Measurements from ENCODE around the gene EDEM2. TPM values are rescaled to one million over a fixed set of nuclear protein-coding genes. Genes with fewer than 3 reads are reported as not detected.
"Not testable (repeated sequence)": the region's sequence is repeated elsewhere in the genome, so short reads cannot be mapped to it uniquely, and the experiment has no call there.

EDEM2 gene
- total and polyA plus RNA-seq, 7 donors, result 5.0 to 20.4 (median 8.3) TPM

GRCh38 chr20:35191419-35192117 lies 44.4 kb upstream of the EDEM2 start:
- Histone ChIP-seq H3K4me1 (no peaks in the 10 kb centered on the region), H3K9me3 (peaks cover 4% of the 10 kb centered on the region), H3K4me3 (no peak overlapping the region), H3K27ac (no peak overlapping the region), H3K27me3 (ENCODE audit: insufficient read depth in 3 of 3, low read length in 2 of 3) (no peaks in the 10 kb centered on the region), H3K36me3 (ENCODE audit: insufficient read depth in 1 of 2, low read depth in 1 of 2) (no peaks in the 10 kb centered on the region)
- WGBS, 3 donors, result 86 to 92% (median 90%) methylated on average over 5 of the region's 5 CpGs
- intact Hi-C loops (cut with DNase I), result no loop called here
- ATAC-seq (no peak), DNase-seq (no peak)
- TF ChIP-seq CTCF (IDR thresholded peaks at IDR 0.05), result no peak

- H3K4me1 ChIP-seq, result no peaks in the 10 kb centered on the region
- no peak for ATAC-seq
- 93 to 99% (median 93%) methylated on average over 6 of the region's 6 CpGs for WGBS, 3 donors
- no peaks in the 10 kb centered on the region for H3K36me3 ChIP-seq (ENCODE audit: insufficient read depth in 1 of 2, low read depth in 1 of 2)
- DNase-seq, result no peak
- no peak for TF ChIP-seq CTCF (IDR thresholded peaks at IDR 0.05)
- H3K27ac ChIP-seq, result no peak overlapping the region
- no peaks in the 10 kb centered on the region for H3K27me3 ChIP-seq (ENCODE audit: insufficient read depth in 3 of 3, low read length in 2 of 3)
- H3K4me3 ChIP-seq, result no peak overlapping the region
- intact Hi-C loops (cut with DNase I), result no loop called here
- H3K9me3 ChIP-seq, result no peaks in the 10 kb centered on the region
Measured at GRCh38 chr20:35190556-35190955, 43.4 kb upstream of the EDEM2 start.

- H3K27ac ChIP-seq; H3K27me3 ChIP-seq (ENCODE audit: insufficient read depth in 3 of 3, low read length in 2 of 3); intact Hi-C loops (cut with DNase I); H3K4me1 ChIP-seq; H3K36me3 ChIP-seq (ENCODE audit: insufficient read depth in 1 of 2, low read depth in 1 of 2); ATAC-seq; H3K9me3 ChIP-seq; H3K4me3 ChIP-seq; DNase-seq: not testable (repeated sequence)
- 78 to 84% (median 80%) methylated on average over 8 of the region's 8 CpGs for WGBS, 3 donors
Measured at GRCh38 chr20:35189223-35189622, 42.1 kb upstream of the EDEM2 start.

- no peak for TF ChIP-seq CTCF (IDR thresholded peaks at IDR 0.05)
- H3K27ac ChIP-seq, result no peak overlapping the region
- DNase-seq (no peak), ATAC-seq (no peak)
- no peaks in the 10 kb centered on the region for H3K4me1 ChIP-seq
- H3K36me3 ChIP-seq (ENCODE audit: insufficient read depth in 1 of 2, low read depth in 1 of 2), result no peaks in the 10 kb centered on the region
- no peaks in the 10 kb centered on the region for H3K9me3 ChIP-seq
- intact Hi-C loops (cut with DNase I), result no loop called here
- H3K4me3 ChIP-seq, result no peak overlapping the region
- WGBS, 3 donors, result 66 to 67% (median 67%) methylated on average over 5 of the region's 5 CpGs
- H3K27me3 ChIP-seq (ENCODE audit: insufficient read depth in 3 of 3, low read length in 2 of 3), result no peaks in the 10 kb centered on the region
Measured at GRCh38 chr20:35187584-35188190, 40.6 kb upstream of the EDEM2 start.

- H3K4me3 ChIP-seq; H3K9me3 ChIP-seq; H3K36me3 ChIP-seq (ENCODE audit: insufficient read depth in 1 of 2, low read depth in 1 of 2); DNase-seq; H3K4me1 ChIP-seq; H3K27ac ChIP-seq; intact Hi-C loops (cut with DNase I); H3K27me3 ChIP-seq (ENCODE audit: insufficient read depth in 3 of 3, low read length in 2 of 3); ATAC-seq: not testable (repeated sequence)
- 81 to 86% (median 83%) methylated on average over 10 of the region's 10 CpGs for WGBS, 3 donors
Measured at GRCh38 chr20:35186691-35187289, 39.7 kb upstream of the EDEM2 start.
